ENCODE measurements around the gene ZNF165. TPM values are rescaled to one million over a fixed set of nuclear protein-coding genes. Genes with fewer than 3 reads are reported as not detected.

The ZNF165 gene
- total and polyA plus RNA-seq, 2 of the 13 experiments (the other 11 are each of a cell fraction or from before 2014, with no cell fraction given): 0.58 to 8.6 TPM

DNA sequence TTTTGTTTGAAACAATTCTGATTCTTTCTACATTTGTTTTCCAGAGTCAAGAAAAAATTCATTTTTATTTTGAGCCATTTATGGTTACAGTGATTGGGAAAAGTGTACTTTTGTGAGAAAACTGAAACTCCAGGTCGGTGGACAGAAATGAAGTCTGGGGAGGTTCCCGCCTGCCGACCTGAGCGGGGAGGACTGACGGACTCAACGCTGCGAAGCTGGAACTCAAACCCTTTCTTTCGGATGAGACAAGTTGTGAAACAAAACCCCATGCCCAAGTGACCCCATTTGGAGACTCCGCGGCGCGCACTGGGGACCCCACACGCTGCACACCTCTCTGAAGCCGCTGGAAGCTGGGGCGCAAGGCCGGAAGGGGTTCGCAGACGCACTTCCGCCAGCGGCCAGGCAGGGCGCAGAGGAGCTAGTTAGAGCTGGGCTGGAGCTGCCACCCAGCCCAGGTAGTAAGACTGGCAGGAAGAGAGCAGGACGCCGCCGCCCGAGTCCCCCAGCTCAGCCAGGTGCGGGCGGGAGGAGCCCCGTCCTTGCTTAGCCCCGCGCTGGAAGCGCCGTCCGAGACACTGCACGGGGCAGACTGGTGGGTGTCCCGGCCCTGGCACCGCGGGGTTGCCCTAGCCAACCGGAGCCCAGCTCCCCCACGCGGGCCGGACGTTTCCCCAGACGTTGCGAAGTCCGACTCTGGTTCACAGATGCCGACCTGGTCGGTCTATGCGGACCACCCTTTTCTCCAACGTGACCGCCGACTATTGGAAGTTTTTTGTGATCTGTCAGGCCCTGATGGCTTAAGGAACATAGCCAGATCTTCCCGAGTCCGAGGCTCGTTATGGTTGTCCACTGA, 24.2 kb downstream of the ZNF165 start (continued):
- 0 out of 2 replicates have a peak, but pooled peaks have one; percentile 30 for TF ChIP-seq SIX4 (CRISPR knock-in tag; IDR thresholded peaks at IDR 0.05)
- TF ChIP-seq, protein P1, sequence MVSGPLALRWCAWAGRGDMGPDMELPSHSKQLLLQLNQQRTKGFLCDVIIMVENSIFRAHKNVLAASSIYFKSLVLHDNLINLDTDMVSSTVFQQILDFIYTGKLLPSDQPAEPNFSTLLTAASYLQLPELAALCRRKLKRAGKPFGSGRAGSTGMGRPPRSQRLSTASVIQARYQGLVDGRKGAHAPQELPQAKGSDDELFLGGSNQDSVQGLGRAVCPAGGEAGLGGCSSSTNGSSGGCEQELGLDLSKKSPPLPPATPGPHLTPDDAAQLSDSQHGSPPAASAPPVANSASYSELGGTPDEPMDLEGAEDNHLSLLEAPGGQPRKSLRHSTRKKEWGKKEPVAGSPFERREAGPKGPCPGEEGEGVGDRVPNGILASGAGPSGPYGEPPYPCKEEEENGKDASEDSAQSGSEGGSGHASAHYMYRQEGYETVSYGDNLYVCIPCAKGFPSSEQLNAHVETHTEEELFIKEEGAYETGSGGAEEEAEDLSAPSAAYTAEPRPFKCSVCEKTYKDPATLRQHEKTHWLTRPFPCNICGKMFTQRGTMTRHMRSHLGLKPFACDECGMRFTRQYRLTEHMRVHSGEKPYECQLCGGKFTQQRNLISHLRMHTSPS (CRISPR knock-in tag; IDR thresholded peaks at IDR 0.05; ENCODE audit: low read depth): peak; percentile 95
- TF ChIP-seq, protein P2, sequence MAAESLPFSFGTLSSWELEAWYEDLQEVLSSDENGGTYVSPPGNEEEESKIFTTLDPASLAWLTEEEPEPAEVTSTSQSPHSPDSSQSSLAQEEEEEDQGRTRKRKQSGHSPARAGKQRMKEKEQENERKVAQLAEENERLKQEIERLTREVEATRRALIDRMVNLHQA (CRISPR knock-in tag; IDR thresholded peaks at IDR 0.05): no peak
- TF ChIP-seq RNF2 (conservative IDR thresholded peaks at IDR 0.05; ENCODE audit: low read depth): peak; percentile 71
- TF ChIP-seq ZNF891 (CRISPR knock-in tag; IDR thresholded peaks at IDR 0.05): peak; percentile 94
- no peak for TF ChIP-seq ZNF652 (CRISPR knock-in tag; IDR thresholded peaks at IDR 0.05; ENCODE audit: borderline replicate concordance, low read depth)
- no peak; the same call in 1 of the 2 replicates for TF ChIP-seq ZNF451 (CRISPR knock-in tag; IDR thresholded peaks at IDR 0.05)
- TF ChIP-seq LRRFIP1 (CRISPR knock-in tag; conservative IDR thresholded peaks at IDR 0.05): no peak
- TF ChIP-seq ZNF83 (CRISPR knock-in tag; IDR thresholded peaks at IDR 0.05; ENCODE audit: borderline replicate concordance): 0 out of 2 replicates have a peak, but pooled peaks have one; percentile 72
- peak; percentile 66; the same call in 1 of the 2 replicates for TF ChIP-seq TMF1 (CRISPR knock-in tag; IDR thresholded peaks at IDR 0.05; ENCODE audit: low read depth)
- no peak for TF ChIP-seq HMG20A (CRISPR knock-in tag; IDR thresholded peaks at IDR 0.05; ENCODE audit: borderline replicate concordance)
- TF ChIP-seq SMARCE1 (IDR thresholded peaks at IDR 0.05; ENCODE audit: borderline replicate concordance): no peak
- TF ChIP-seq ZNF713 (CRISPR knock-in tag; IDR thresholded peaks at IDR 0.05): no peak
- TF ChIP-seq ZNF788 (CRISPR knock-in tag; IDR thresholded peaks at IDR 0.05; ENCODE audit: borderline replicate concordance): no peak; the same call in 1 of the 2 replicates
- TF ChIP-seq PITX1 (CRISPR knock-in tag; IDR thresholded peaks at IDR 0.05): peak; percentile 41; the same call in 1 of the 2 replicates
- 0 out of 2 replicates have a peak, but pooled peaks have one; percentile 78 for TF ChIP-seq MTF1 (CRISPR knock-in tag; IDR thresholded peaks at IDR 0.05)
- TF ChIP-seq ZNF574 (CRISPR knock-in tag; IDR thresholded peaks at IDR 0.05): peak; percentile 98

Data from HepG2 (cell line).